GM19193 (cell line): ENCODE data around the gene TTYH2.

ENCODE experiments used
- POLR2A ChIP-seq: IDR thresholded peaks from 4 replicates; pipeline ENCODE4 v1.6.1; 2011; ENCODE audit not compliant: insufficient read depth, insufficient read length; ENCODE audit errors: extremely low read depth

TTYH2 gene

DNA sequence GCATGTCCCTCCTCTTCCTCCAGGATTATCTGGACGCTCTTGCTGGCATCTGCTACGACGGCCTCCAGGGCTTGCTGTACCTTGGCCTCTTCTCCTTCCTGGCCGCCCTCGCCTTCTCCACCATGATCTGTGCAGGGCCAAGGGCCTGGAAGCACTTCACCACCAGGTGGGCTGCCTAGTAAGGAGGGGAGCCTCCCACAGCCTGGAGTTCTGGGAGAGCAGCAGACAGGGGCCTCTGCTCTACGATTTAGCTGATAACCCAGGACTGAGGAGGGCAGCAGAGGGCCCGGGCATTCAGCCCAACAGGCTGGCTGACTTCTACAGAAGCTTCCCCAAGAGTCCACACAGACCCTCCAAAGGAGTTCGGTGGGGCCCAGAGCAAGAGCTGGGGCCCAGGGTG is 38.8 kb downstream of the TTYH2 start:
- TF ChIP-seq POLR2A = no peak

- no peak for TF ChIP-seq POLR2A
Measured at GRCh38 chr17:74253036-74253435, 39.7 kb downstream of the TTYH2 start.

- no peak for TF ChIP-seq POLR2A
Measured at GRCh38 chr17:74257311-74257710, 43.9 kb downstream of the TTYH2 start.

DNA sequence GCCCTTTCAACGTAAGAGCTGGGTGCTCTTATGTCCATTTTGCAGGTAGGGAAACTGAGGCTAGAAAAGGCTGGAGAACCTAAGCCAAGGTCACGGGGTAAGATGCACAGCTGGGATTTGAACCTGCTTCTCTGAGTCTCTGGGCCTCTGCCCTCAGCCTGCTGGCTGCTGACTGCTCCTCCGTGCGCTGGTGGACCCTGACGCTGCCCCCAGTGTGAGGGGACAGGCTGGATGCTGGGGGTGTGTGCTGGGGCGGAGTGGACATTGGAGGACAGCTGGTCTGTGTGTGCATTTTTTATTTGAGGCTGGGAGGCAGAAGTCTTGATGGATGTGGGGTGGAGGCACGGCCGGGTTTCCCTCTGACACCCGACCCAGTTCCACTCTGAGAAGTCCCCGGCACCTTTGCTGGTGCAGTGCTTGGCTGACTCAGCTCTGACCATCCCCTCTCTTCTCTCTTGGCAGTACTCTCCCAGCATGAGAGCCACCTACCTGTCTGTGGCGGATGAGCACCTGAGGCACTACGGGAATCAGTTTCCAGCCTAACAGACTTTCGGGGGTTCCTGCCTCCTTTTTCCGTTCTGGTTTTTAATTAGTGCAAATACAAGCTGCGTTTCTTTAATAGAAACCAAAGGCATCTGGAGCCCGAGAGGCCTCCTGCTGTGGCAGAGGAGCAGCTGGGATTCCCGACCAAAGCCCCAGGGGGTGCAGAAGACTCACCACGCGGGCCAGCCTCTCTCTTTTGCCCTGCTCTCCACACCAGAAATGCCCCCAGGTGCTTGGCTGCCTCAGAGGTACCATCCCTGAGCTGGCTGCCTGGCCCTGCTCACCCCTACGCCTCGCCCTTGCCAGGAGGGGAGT is 46.5 kb downstream of the TTYH2 start:
- no peak for TF ChIP-seq POLR2A

DNA sequence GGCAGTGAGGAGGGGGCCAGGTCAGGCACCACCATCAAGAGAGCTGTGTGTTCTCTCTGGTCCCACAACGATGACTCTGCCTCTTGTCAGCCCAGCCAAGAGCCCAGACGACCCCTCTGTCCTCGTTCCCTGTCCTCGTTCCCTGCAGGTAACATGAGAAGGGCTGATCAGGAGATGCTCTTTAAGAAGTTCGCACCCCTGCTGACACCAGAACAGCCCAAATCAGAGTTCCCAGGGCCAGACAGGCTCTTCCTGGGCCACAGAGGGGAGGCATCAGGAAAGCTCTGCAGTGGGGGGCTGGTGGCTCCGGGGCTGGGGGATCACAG is 47.1 kb downstream of the TTYH2 start:
- no peak for TF ChIP-seq POLR2A

- no peak for TF ChIP-seq POLR2A
Measured at GRCh38 chr17:74262601-74263000, 49.2 kb downstream of the TTYH2 start.

DNA sequence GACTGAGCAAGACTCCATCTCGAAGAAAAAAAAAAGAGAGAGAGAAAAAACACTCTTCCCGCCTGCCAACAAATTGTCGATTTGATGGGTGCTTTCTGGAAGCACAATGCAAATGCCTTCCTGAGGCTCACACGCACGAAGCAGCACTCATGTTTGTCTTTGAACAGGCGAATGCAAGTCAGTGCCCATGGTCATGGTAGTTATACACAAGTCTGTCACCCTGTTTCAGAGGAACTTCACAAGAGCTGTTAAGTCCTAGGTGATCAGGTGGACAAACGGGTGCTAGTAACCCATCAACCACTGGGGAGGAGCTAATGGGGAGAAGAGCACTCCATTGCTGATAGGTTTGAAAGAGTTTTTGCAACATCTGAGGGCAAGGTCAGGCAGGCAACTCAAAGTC is 54.2 kb downstream of the TTYH2 start:
- TF ChIP-seq POLR2A = no peak

GRCh38 chr17:74267987-74268499 is 54.7 kb downstream of the TTYH2 start:
- TF ChIP-seq POLR2A = no peak

GRCh38 chr17:74268558-74268957 is 55.2 kb downstream of the TTYH2 start:
- no peak for TF ChIP-seq POLR2A

DNA sequence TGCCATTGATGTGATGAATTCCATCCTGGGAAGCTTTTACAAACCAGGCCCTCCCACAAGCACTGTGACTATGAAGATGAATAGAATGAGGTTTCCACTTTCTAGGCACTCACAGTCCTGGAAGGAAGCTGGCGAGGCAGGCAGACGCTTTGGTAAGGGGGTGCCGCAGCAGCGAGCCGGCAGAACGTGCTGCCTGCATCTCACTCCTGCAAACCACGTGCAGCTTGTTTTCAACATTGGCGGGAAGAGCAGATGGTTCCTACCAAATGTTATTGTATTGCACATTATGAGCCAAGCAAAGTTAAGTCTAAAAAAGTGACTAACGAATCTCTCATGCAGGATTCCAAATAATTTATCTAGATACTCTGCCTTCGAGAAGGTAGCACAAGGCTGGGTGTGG is 57.0 kb downstream of the TTYH2 start:
- no peak for TF ChIP-seq POLR2A

DNA sequence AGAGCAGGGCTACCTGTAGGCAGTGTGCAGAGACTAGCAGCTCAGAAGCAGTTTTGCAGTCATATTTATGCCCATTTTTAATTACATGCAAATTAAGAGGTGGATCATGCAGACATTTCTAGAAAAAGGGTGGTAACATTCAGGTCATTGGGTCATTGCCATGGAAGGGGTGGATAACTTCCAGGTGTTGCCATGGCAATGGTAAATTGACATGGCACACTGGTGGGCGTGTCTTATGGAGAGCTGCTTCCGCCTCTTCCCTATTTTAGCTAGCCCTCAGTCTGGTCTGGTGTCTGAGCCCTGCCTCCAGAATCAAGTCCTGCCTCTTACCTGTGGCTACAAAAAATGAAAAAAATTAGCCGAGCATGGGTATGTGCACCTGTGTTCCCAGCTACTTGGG is 57.9 kb downstream of the TTYH2 start:
- TF ChIP-seq POLR2A = no peak

DNA sequence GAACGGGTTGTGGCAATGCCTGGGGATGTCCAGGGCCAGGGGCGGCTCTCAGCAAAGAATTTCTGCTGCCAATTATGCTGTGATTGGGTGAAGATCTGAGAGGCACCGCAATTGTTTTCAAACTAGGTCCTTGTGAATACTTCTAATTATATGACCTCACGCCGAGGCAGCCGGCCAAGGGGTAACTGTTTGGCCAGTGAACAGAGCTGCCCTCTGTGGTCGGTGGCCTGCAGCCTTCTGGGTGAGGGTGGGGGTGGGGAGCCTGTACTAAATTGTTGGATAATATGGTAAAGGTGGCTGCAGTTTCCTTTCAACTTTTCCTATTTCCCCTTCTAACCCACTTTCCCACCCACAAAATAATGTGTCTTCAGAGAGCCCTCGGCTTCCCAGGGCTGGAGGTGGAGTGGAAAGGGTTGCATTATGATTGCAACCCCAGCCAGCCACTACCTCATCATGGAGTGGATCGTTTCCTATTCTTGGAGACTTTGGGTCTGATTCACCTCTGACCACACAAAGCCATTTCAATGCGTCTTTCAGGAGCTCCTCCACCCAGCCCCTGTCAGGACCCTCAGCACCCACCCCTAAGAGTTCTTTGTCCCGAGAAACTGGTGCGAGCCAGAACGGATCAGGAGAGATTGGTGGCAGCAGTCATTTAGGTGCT is 58.7 kb downstream of the TTYH2 start:
- TF ChIP-seq POLR2A = no peak

GRCh38 chr17:74272731-74273201 is 59.4 kb downstream of the TTYH2 start:
- no peak for TF ChIP-seq POLR2A

- TF ChIP-seq POLR2A = no peak
Measured at GRCh38 chr17:74274060-74274708, 60.8 kb downstream of the TTYH2 start, which contains the start of gene DNAI2. DNAI2 (plus strand) TSS chr17:74274234; CDS start chr17:74281818, 7,584 bp downstream.

- TF ChIP-seq POLR2A = no peak
Measured at GRCh38 chr17:74274709-74275340, 61.5 kb downstream of the TTYH2 start.
